ENCODE data around the gene ATP10A.

The ATP10A gene

GRCh38 chr15:25797035-25797434 is 66.1 kb downstream of the ATP10A start:
- DNase-seq (ENCODE audit: low read depth, low spot score) = no peak

GRCh38 chr15:25796395-25796794 is 66.7 kb downstream of the ATP10A start:
- no peak for DNase-seq (ENCODE audit: low read depth, low spot score)

GRCh38 chr15:25795712-25796111 is 67.4 kb downstream of the ATP10A start:
- DNase-seq (ENCODE audit: low read depth, low spot score) = no peak

- no peak for DNase-seq (ENCODE audit: low read depth, low spot score)
Measured at GRCh38 chr15:25795061-25795460, 68.1 kb downstream of the ATP10A start.

- no peak for DNase-seq (ENCODE audit: low read depth, low spot score)
Measured at GRCh38 chr15:25793354-25794050, 69.6 kb downstream of the ATP10A start.

DNA sequence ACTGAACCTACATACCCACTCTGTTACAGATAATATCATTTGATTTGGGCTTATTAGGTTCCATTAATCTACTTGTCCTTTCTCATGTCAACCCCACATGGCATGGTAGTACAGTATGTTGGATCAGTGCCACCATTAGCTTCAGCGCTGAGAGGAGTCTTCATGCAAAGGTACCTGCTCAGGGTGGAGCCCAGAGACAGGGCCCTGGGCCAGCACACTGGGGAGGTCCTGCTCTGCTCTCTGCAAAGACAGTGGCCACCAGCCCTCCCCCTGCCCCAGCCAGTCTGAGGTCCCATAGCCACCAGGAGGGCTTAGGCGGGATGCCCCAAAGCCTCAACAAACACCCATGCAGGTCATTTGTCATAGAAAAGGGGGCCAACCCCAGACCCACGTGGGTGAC is 71.0 kb downstream of the ATP10A start:
- no peak for DNase-seq (ENCODE audit: low read depth, low spot score)

DNA sequence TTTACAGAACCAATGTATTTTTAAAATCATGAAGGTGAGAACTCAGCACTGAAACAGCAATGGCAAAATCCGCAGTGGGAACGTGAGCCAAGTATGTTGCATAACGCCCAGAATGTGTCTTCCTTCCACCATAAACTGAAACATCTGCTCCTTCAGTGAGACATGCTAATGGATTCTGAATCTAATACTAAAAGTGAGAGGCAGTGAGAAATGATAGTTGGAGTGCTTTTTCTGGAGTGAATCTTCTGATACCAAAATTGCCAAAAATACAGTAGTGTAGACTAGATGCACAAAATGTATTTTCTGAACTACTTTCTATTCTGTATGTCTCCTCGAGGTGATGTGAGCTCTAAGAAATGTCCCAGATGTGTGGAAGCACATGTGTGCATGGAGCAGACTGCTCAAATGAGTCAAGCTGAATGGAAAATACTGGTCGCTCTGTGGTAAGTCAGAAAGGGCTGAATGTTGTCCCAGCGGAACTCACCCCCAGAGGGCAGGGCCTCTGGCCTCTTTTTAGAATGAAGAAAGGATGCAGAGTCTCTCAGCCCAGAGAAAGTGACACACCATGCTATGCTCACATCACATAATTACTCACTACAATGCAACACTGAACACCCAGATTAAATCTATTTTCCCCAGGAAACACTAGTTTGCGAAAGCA is 73.0 kb downstream of the ATP10A start:
- DNase-seq (ENCODE audit: low read depth, low spot score) = no peak

GRCh38 chr15:25789616-25789999 is 73.5 kb downstream of the ATP10A start:
- DNase-seq (ENCODE audit: low read depth, low spot score) = no peak

DNA sequence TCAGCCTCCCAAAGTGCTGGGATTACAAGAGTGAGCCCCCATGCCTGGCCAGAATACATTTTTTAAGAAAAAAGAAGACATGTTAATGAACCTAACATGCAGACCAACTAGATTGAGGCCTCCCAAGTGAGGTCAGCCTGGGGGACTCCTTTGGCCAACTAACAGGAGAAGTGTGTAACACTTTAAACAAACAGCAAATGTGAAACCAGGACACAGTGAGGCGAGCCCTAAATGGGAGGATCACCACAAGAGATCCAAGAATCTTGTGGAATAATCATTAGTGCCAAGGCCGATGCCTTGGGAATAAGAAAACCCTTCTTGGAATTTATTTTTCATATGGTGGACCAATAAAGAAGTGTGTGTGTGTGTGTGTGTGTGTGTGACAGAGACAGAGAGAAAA is 73.9 kb downstream of the ATP10A start:
- no peak for DNase-seq (ENCODE audit: low read depth, low spot score)

- no peak for DNase-seq (ENCODE audit: low read depth, low spot score)
Measured at GRCh38 chr15:25787855-25788520, 75.1 kb downstream of the ATP10A start.

DNA sequence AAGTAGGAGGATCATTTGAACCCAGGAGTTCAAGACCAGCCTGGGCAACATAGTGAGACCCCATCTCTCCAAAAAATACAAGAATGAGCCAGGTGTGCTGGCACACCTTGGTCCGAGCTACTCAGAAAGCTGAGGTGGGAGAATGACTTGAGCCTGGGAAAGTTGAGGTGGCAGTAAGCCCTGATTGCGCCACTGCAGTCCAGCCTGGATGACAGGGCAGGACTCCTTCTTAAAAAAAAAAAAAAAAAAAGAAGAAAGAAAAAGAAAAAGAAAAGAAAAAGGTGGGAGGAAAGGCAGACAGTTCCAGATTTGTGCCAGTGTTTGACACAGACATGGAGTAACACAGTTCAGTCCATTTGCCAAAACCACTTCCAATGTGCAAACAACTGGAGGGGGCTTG is 75.7 kb downstream of the ATP10A start:
- no peak for DNase-seq (ENCODE audit: low read depth, low spot score)

DNA sequence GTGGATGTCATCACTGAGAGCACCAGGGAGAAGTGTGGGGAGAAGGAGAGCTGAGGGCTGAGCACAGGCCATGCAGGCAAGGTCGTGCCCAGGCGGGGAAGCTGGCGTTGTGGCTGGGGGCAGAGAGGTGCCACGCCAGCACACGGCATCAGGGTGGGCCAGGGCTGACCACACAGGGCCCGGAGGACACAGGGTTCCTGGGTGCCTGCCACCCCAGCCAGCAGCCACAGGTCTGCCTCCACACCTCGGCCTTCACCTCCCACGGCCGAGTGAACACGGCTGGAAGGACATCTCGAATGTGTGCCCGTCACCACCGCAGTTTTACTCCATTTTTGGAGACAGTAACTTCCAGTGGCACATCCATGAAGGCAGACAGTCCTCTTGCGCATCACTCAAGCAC is 77.1 kb downstream of the ATP10A start:
- DNase-seq (ENCODE audit: low read depth, low spot score) = no peak

DNA sequence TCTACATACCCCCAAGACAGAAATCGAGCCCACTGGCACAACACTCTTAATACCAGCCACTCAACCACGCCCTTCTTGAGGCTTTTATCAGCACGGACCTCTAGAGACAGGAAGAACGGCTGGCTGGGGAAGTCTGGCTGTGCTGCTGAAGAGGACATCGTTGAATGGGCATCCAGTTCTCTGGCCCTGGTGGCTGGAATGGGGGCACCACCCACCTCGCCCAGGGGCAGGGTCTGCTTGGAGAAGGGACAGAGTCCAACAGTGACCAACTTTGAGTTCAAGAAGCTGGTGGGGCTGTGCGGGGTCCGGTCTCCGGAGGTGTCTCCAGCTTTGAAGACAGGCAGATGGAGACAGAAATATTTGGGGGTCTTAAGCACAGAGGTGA is 77.5 kb downstream of the ATP10A start:
- DNase-seq (ENCODE audit: low read depth, low spot score) = no peak

- no peak for DNase-seq (ENCODE audit: low read depth, low spot score)
Measured at GRCh38 chr15:25784876-25785640, 78.1 kb downstream of the ATP10A start.

GRCh38 chr15:25783607-25784540 is 79.3 kb downstream of the ATP10A start:
- no peak for DNase-seq (ENCODE audit: low read depth, low spot score)

- DNase-seq (ENCODE audit: low read depth, low spot score) = no peak
Measured at GRCh38 chr15:25783134-25783533, 80.0 kb downstream of the ATP10A start.

- DNase-seq (ENCODE audit: low read depth, low spot score) = no peak
Measured at GRCh38 chr15:25780479-25781255, 82.5 kb downstream of the ATP10A start.

DNA sequence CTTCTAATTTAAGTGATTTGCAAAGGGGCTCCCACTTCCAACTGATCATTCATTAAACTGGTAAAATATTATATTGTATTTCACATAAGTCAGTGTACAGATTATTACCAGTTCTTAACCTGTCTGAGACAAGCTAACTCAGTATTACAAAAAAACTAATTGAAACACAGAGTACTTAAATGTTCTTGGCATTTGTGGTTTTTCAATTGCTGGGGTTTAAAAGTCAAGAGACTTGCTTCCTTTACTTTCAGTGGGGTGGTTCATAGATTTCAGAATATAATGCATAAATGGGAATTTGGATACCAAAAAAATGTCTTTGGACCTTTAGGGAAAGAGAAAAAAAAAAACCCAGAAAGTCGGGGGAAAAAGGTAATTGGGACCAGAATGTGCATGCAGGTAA is 85.0 kb downstream of the ATP10A start:
- DNase-seq (ENCODE audit: low read depth, low spot score) = no peak

- no peak for DNase-seq (ENCODE audit: low read depth, low spot score)
Measured at GRCh38 chr15:25777037-25777436, 86.1 kb downstream of the ATP10A start.

DNA sequence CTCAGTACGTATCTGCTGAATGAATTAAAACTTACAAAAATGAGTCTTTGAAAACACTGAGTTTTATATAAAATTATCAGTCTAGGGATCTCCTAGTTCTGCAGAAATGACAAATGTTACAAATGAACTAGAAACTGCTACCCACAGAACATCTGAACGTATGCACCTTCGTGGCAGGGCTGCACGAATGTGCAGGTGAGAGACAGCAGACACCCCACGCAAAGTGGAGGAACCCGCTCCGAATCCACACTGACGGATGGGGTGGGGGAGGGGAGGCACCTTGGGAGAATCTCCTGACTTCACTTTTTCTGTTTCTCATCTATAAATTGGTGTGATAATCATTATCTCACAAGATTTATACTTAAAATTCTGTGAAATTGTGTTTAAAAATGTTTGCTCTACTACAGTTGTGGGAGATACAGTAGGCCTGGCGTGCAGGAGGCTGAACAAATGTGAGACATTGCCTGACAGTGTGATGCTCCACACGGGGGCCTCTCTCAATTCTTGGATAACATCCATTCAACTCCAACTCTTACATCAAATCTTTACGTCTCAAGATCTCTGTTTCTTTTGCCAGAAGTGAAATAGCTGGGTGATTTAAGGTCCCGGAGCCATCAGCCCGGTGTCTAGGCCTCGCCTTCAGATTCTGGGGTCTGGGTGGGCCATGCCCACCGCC is 86.9 kb downstream of the ATP10A start:
- DNase-seq (ENCODE audit: low read depth, low spot score) = no peak

Data from activated CD4-positive, CD25-positive, alpha-beta regulatory T cell treated with anti-CD3 and anti-CD28 coated beads, Interleukin-2, amount 50 U/mL, for 16 hours (primary cell).